HG03469 (cell line): ENCODE measurements around the gene POLR3E.

ENCODE experiments used
- ATAC-seq: cut with Tn5 transposase; IDR thresholded peaks from one replicate; pipeline ENCODE4 v1.9.1; 2021; ENCODE audit warnings: mild to moderate bottlenecking, moderate library complexity, moderate number of reproducible peaks; ENCODE audit not compliant: unreplicated experiment

POLR3E gene

DNA sequence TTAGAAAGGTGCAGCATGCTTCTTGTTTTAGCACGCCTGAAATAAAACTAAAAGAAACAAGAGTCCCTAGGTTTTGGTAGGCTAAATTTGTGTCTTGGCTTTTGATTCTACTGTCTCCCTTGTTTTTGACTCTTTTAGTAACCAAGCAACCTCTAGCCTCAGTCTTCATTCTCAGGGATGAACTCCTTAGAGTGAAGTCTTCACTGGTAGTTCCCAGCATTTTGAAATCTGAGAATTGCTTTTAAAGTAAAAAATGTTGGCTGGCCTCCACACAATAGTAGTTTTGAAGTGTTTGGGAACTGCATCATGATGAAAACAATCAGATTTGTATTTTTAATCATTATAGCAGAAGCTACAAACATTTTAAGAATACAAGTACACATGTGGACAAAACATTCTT, 83.3 kb downstream of the POLR3E start:
- no peak for ATAC-seq

- no peak for ATAC-seq
Observed at GRCh38 chr16:22381392-22381791, 84.2 kb downstream of the POLR3E start.

DNA sequence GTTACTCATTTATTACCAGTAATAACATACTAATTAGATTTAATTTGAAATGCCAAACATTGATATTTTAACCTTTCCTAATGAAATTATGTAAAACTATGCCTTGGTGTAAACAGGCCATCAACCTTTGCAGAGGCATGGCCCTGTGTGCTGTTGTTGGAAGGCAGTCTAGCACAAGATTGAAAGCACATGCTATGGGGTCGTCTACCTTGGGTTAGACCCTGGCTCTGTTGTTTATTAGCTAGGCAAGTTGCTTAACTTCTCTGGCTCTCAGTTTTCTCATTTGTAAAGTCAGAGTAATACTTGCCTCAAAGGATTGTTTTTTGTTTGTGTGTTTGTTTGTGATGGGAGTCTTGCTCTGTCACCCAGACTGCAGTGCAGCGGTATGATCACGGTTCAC, 86.6 kb downstream of the POLR3E start:
- ATAC-seq: no peak
